ENCODE data around the gene TTC39C.
"Not testable (repeated sequence)": the region's sequence is repeated elsewhere in the genome, so short reads cannot be mapped to it uniquely, and the experiment has no call there.

The TTC39C gene

DNA sequence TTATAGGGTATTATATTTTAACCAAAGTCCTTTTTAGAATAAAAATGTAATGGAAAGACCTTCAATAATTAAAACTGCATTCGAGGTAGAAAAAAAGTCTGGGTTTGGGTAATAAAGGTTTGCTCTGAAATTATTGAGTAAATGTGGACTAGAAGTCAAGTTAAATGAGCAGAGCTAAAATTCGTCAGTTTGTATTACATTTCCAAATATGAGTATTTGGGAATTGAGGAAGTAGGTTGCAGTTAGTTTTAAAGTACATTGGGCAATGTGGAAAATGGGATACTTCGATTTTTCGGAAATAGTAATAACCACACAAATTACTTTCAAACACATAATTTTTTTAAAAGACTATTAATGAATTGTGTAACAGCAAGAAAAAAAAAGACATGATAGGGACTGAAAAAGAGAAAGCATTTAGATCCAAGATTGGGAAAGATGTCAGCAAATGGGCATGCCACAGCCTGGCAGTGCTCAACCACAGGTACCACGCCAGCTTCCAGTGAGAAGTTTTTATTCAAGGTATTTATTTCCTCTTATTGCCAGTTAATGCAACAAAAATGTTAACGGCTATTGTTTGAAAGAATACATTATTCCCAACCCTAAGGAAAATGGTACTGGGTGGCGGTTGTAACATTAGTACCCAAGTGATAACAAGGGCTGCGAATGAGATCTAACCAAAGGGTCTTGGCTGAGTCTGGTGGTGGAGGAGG lies 50.0 kb downstream of the TTC39C start:
- no peak overlapping the region for H3K27ac ChIP-seq
- TF ChIP-seq, protein P1, sequence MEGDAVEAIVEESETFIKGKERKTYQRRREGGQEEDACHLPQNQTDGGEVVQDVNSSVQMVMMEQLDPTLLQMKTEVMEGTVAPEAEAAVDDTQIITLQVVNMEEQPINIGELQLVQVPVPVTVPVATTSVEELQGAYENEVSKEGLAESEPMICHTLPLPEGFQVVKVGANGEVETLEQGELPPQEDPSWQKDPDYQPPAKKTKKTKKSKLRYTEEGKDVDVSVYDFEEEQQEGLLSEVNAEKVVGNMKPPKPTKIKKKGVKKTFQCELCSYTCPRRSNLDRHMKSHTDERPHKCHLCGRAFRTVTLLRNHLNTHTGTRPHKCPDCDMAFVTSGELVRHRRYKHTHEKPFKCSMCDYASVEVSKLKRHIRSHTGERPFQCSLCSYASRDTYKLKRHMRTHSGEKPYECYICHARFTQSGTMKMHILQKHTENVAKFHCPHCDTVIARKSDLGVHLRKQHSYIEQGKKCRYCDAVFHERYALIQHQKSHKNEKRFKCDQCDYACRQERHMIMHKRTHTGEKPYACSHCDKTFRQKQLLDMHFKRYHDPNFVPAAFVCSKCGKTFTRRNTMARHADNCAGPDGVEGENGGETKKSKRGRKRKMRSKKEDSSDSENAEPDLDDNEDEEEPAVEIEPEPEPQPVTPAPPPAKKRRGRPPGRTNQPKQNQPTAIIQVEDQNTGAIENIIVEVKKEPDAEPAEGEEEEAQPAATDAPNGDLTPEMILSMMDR (IDR thresholded peaks at IDR 0.05), result no peak
- no peak for TF ChIP-seq ZFX (IDR thresholded peaks at IDR 0.05; ENCODE audit: borderline replicate concordance)

DNA sequence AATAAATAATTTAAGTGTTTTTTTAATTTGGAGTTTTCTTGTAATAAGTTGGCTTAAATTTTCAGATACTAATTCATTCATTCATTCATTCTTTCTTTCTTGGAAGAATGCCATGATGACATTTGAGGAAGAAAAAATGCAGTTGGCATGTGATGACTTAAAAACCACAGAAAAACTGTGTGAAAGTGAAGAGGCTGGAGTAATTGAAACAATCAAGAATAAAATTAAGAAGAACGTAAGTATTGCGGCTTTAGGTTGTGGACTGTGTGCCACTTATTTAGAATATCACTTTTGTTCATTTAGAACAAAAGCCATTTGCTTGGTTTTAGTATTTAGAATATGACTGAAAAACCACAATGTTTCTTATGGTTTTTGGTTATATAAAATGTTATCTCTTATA lies 51.4 kb downstream of the TTC39C start:
- H3K27ac ChIP-seq, result no peak overlapping the region
- TF ChIP-seq ZFX (IDR thresholded peaks at IDR 0.05; ENCODE audit: borderline replicate concordance), result no peak
- TF ChIP-seq, protein P1 (IDR thresholded peaks at IDR 0.05), result no peak

DNA sequence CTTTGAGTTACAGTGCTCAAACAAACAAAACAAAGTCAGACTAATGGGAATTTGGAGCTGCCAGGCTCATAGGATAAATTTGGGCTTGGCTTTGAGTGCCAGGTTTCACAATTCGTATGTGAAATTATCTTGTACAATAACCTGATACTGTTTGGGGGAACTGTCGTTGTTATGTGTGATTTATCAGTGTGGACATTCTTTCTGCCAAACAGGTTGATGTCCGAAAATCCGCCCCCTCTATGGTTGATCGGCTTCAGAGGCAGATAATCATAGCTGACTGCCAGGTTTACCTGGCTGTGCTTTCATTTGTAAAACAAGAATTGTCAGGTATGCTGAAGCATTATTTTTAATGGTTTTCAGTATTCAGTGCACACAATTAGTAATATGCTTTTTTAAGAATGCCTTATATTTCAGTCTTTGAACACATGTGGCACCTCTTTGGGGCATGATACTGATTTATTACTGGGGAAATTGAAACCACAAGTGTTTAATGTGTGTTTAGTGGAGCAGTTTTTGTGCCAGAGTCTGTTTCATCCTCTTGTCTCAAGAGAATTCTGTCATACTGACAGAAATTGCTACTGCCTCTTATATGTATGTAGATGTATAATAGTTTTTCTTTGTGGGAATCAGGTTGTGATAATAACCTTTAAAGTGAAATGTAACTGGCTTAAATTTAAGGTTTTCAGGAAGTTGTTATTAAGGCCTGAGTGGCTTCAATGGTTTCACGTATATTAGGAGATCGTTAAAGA lies 54.6 kb downstream of the TTC39C start:
- no peak for TF ChIP-seq ZFX (IDR thresholded peaks at IDR 0.05; ENCODE audit: borderline replicate concordance)
- TF ChIP-seq, protein P1 (IDR thresholded peaks at IDR 0.05), result no peak
- no peak overlapping the region for H3K27ac ChIP-seq

DNA sequence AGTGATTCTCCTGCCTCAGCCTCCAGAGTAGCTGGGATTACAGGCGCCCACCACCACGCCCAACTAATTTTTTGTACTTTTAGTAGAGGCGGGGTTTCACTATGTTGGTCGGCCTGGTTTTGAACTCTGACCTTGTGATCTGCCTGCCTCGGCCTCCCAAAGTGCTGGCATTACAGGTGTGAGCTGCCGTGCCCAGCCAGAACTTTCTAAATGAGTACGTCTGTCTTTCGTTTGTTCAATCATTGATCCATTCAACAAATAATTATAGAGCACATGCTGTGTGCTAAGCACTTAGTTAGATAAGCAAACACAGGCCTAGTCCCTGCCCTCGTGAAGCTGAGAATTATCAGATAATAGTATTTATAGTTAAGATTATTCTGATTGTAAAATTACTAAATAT lies 56.5 kb downstream of the TTC39C start:
- no peak overlapping the region for H3K27ac ChIP-seq
- TF ChIP-seq, protein P1 (IDR thresholded peaks at IDR 0.05), result no peak
- no peak for TF ChIP-seq ZFX (IDR thresholded peaks at IDR 0.05; ENCODE audit: borderline replicate concordance)

DNA sequence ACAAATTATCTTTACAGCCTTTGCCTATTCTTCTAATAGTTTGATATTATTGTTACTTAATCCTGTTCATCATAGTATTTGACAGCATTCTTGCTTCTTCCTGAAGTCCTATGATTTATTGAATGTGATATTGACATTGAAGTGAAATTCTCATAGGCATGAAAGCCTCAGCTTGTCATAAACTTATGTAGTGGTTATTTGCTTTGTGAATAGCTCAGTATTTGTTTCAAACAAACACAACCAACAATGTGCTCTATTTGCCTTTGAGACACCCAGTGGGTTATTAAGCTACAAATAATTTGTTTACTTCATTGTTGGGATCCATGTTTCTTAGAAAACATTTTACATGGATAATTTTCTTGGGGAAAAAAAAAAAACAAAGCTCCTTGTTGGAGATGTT lies 57.2 kb downstream of the TTC39C start:
- no peak overlapping the region for H3K27ac ChIP-seq
- TF ChIP-seq ZFX (IDR thresholded peaks at IDR 0.05; ENCODE audit: borderline replicate concordance), result no peak
- TF ChIP-seq, protein P1 (IDR thresholded peaks at IDR 0.05), result no peak

DNA sequence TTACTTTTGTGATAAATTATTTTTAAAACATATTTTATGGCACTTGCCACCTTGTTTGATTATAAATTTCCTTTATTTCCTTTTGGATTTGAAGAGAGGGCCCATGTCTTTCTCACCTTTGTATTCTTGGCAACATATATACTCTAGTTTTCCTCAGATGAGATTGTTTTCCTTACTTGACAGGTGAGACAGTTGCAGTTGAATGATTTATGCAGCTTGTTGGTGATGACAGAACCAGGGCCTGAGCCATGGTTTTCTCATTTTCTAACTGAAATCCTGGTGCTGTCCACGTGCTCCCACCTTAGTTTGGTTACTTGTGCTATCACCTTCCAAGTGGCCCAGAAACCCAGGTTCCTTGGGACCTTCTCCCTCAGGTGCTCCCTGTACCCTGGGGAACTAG lies 58.2 kb downstream of the TTC39C start:
- TF ChIP-seq, protein P1 (IDR thresholded peaks at IDR 0.05), result no peak
- no peak for TF ChIP-seq ZFX (IDR thresholded peaks at IDR 0.05; ENCODE audit: borderline replicate concordance)

DNA sequence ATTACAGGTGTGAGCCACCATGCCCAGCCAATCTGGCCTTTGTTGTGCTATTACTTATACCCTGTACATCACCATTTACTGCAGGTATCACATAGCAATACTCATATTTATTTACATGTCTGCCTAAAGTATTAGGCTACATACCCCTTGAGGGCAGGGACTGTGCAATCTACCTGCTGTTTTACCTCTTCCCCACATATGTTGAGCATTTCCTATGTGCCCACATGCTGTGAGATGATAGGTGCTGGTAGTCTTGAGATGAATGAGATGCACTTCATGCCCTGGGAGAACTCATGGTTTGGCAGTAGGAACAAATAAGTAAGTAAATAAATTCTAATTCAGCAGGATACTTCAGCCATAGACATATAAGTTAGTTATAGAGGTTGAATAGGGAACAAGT lies 59.2 kb downstream of the TTC39C start:
- TF ChIP-seq, protein P1 (IDR thresholded peaks at IDR 0.05), result no peak
- no peak for TF ChIP-seq ZFX (IDR thresholded peaks at IDR 0.05; ENCODE audit: borderline replicate concordance)
- H3K27ac ChIP-seq, result no peak overlapping the region

More for the DNA sequence above, 58.2 kb downstream of the TTC39C start:
- H3K27ac ChIP-seq, result no peak overlapping the region

DNA sequence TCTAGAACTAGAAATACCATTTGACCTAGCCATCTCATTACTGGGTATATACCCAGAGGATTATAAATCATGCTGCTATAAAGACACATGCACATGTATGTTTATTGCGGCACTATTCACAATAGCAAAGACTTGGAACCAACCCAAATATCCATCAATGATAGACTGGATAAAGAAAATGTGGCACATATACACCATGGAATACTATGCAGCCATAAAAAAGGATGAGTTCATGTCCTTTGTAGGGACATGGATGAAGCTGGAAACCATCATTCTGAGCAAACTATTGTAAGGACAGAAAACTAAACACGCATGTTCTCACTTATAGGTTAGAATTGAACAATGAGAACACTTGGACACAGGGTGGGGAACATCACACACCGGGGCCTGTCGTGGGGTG lies 60.2 kb downstream of the TTC39C start:
- not testable (repeated sequence) for H3K27ac ChIP-seq

Data from 22Rv1 (cell line).